Activated naive CD8-positive, alpha-beta T cell treated with anti-CD3 and anti-CD28 coated beads for 36 hours (primary cell): ENCODE results near the gene GNB2. TPM values are rescaled to one million over a fixed set of nuclear protein-coding genes. Genes with fewer than 3 reads are reported as not detected.
"Not testable (repeated sequence)": the region's sequence is repeated elsewhere in the genome, so short reads cannot be mapped to it uniquely, and the experiment has no call there.

Experiments
- DNase-seq: peaks from one replicate; pipeline ENCODE4 v3.0.0; 2021
- H3K27ac Mint-ChIP-seq: one replicate; pipeline ENCODE4 v1.8.0; 2022; ENCODE audit warnings: mild to moderate bottlenecking, moderate library complexity, mixed read lengths
- H3K27me3 Mint-ChIP-seq: one replicate; pipeline ENCODE4 v1.8.0; 2022; ENCODE audit warnings: mild to moderate bottlenecking, mixed read lengths
- H3K36me3 Mint-ChIP-seq: one replicate; pipeline ENCODE4 v1.8.0; 2021; ENCODE audit warnings: mild to moderate bottlenecking, mixed read lengths
- H3K4me1 Mint-ChIP-seq: one replicate; pipeline ENCODE4 v1.8.0; 2021; ENCODE audit warnings: mixed read lengths
- H3K4me3 Mint-ChIP-seq: one replicate; pipeline ENCODE4 v1.8.0; 2022; ENCODE audit warnings: mild to moderate bottlenecking, moderate library complexity, mixed read lengths
- H3K9me3 Mint-ChIP-seq: one replicate; pipeline ENCODE4 v1.8.0; 2022; ENCODE audit warnings: mixed read lengths
- total RNA-seq, 2 experiments: library from RNA; stranded (reverse); gene quantifications; one replicate each; pipeline ENCODE4 v1.2.3, GENCODE V29; 2021

Gene GNB2
- total RNA-seq, 2 experiments from 2014 or later, result 200 to 202 TPM

DNA sequence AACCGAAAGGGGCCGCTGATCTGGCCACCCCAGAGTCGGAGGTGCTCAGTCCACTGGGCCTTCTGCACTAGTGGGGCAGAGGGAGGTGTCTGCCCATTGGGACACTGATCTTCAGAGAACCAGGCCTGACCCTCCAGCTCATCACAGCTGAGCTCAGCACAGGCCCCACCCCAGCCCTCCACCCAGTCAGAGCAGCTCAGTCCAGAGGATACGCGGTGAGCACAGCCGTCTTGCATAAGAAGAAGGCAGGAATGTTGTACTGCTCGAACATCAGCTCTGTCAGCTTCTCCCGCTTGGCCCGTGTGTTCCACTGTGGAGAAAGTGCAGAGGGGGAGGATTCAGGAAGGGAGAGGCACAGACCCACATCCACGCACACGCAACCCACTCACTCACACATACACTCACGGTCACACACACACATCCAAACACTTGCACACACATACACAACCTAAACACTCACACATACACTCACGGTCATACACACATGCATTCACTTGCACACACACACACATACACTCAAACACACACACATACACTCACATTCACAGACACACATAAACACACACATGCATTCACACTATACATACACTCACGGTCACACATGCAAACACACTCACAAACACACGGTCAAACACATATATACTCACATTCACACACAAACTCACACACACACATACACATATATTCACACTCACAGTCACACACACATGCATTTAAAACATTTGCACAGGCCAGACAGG is 23.5 kb upstream of the GNB2 start:
- Mint-ChIP-seq H3K4me1 (no peaks in the 10 kb centered on the region), H3K27ac (no peak overlapping the region), H3K36me3 (no peaks in the 10 kb centered on the region), H3K27me3 (peaks cover 36% of the 10 kb centered on the region), H3K4me3 (no peak overlapping the region), H3K9me3 (no peaks in the 10 kb centered on the region)
- no peak for DNase-seq

- Mint-ChIP-seq H3K27ac (no peak overlapping the region), H3K4me3 (no peak overlapping the region), H3K27me3 (peaks cover 63% of the 10 kb centered on the region), H3K4me1 (no peaks in the 10 kb centered on the region), H3K9me3 (no peaks in the 10 kb centered on the region), H3K36me3 (no peaks in the 10 kb centered on the region)
- DNase-seq, result no peak
These were observed 18.4 kb upstream of the GNB2 start for GRCh38 chr7:100654908-100655831.

- H3K4me3 Mint-ChIP-seq, result no peak within 1 kb of the TSS
- DNase-seq, result peak; percentile 74
- H3K36me3 Mint-ChIP-seq, result no peaks in the 10 kb centered on the region
- H3K27me3 Mint-ChIP-seq, result peaks cover 63% of the 10 kb centered on the region
- H3K9me3 Mint-ChIP-seq, result no peaks in the 10 kb centered on the region
- no peaks in the 10 kb centered on the region for H3K4me1 Mint-ChIP-seq
- no peak within 1 kb of the TSS for H3K27ac Mint-ChIP-seq
These were observed 17.4 kb upstream of the GNB2 start, which contains the start of gene ACTL6B for GRCh38 chr7:100655908-100656674. Gene ACTL6B (minus strand): TSS chr7:100656448. CDS start chr7:100656354, 94 bp downstream.

GRCh38 chr7:100662194-100662776 is 11.3 kb upstream of the GNB2 start:
- not testable (repeated sequence) for H3K4me3 Mint-ChIP-seq, H3K27ac Mint-ChIP-seq, H3K36me3 Mint-ChIP-seq, H3K4me1 Mint-ChIP-seq, DNase-seq, H3K9me3 Mint-ChIP-seq
- peaks cover 18% of the 10 kb centered on the region for H3K27me3 Mint-ChIP-seq

- Mint-ChIP-seq H3K4me3 (no peak overlapping the region), H3K27me3 (no peaks in the 10 kb centered on the region), H3K27ac (no peak overlapping the region), H3K36me3 (no peaks in the 10 kb centered on the region), H3K4me1 (no peaks in the 10 kb centered on the region), H3K9me3 (no peaks in the 10 kb centered on the region)
- DNase-seq, result no peak
These were observed 8.3 kb upstream of the GNB2 start for GRCh38 chr7:100665168-100665726.

- H3K27me3 Mint-ChIP-seq, result no peaks in the 10 kb centered on the region
- H3K4me1 Mint-ChIP-seq, result no peaks in the 10 kb centered on the region
- H3K4me3 Mint-ChIP-seq, result no peak overlapping the region
- H3K9me3 Mint-ChIP-seq, result no peaks in the 10 kb centered on the region
- no peaks in the 10 kb centered on the region for H3K36me3 Mint-ChIP-seq
- no peak for DNase-seq
- H3K27ac Mint-ChIP-seq, result no peak overlapping the region
These were observed 6.0 kb upstream of the GNB2 start for GRCh38 chr7:100667331-100668068.

- no peak overlapping the region for H3K4me3 Mint-ChIP-seq
- DNase-seq, result no peak
- no peaks in the 10 kb centered on the region for H3K4me1 Mint-ChIP-seq
- no peaks in the 10 kb centered on the region for H3K9me3 Mint-ChIP-seq
- no peak overlapping the region for H3K27ac Mint-ChIP-seq
- H3K27me3 Mint-ChIP-seq, result no peaks in the 10 kb centered on the region
- no peaks in the 10 kb centered on the region for H3K36me3 Mint-ChIP-seq
These were observed 5.5 kb upstream of the GNB2 start for GRCh38 chr7:100668069-100668449.

- not testable (repeated sequence) for H3K27me3 Mint-ChIP-seq, H3K27ac Mint-ChIP-seq, H3K4me1 Mint-ChIP-seq, DNase-seq, H3K9me3 Mint-ChIP-seq, H3K36me3 Mint-ChIP-seq, H3K4me3 Mint-ChIP-seq
These were observed 4.4 kb upstream of the GNB2 start for GRCh38 chr7:100669106-100669505.

- Mint-ChIP-seq H3K4me3 (no peak overlapping the region), H3K36me3 (no peaks in the 10 kb centered on the region), H3K27ac (no peak overlapping the region), H3K4me1 (no peaks in the 10 kb centered on the region), H3K9me3 (no peaks in the 10 kb centered on the region), H3K27me3 (no peaks in the 10 kb centered on the region)
- no peak for DNase-seq
These were observed 3.5 kb upstream of the GNB2 start for GRCh38 chr7:100670074-100670473.

DNA sequence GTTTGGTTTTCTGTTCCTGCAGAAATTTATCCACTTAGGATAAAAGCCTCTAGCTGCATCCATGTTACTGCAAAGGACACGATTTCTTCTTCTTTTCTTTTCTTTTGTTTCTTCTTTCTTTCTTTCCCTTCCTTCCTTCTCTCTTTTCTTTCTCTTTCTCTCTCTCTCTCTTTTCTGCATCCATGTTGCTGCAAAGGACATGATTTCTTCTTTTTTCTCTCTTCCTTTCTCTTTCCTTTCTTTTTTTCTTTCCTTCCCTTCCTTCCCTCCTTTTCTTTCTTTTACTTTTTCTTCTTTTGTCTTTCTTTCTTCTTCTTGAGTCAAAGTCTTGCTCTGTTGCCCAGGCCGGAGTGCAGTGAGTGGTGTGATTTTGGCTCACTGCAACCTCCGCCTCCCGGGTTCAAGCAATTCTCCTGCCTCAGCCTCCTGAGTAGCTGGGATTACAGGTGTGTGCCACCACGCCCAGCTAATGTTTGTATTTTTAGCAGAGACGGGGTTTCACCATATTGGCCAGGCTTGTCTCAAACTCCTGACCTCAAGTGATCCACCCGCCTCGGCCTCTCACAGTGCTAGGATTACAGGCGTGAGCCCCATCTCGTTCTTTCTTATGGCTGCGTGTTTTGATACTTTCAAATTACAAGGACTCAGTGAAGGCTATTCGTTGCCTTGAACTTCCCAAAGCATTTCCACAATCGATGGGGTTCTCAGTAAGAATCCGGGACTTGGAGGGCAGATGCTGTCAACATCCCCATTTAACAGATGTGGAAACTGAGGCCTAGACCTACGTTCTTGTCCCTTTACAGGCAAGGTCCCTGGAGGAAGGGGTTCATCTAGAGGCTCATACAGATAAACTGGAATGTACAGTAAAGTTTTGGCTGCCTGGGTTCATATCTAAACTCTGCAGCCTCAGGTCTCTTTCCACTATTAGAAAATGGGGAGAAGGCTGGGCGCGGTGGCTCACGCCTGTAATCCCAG is 1.9 kb upstream of the GNB2 start:
- Mint-ChIP-seq H3K27me3 (no peaks in the 10 kb centered on the region), H3K27ac (no peak overlapping the region), H3K4me1 (peaks cover 4% of the 10 kb centered on the region), H3K36me3 (peaks cover 6% of the 10 kb centered on the region), H3K4me3 (no peak overlapping the region), H3K9me3 (no peaks in the 10 kb centered on the region)
- DNase-seq, result no peak

DNA sequence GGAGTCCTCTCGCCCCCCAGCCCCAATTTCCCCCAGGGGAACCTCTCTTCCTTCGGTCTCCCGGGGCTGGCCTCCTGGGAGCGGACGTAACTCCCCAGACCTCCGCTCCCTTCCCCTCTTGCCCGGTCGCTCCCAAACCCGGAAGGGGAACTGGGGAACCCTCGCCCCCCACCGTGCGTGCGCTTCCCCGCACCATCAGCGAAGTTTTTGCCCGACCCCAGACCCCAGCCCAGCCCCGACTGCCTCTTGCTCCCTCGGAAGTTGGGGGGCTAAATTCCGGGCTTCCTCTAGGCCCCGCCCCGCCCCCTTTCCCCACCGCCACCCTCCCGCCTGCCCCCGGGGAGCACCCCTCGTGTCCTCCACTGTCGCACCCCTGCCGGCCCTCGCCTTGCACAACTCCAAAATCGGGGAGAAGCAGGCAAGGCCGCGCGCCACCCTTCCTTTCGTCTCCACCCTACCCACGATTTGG is 436 bp downstream of the GNB2 start:
- no peaks in the 10 kb centered on the region for H3K27me3 Mint-ChIP-seq
- H3K9me3 Mint-ChIP-seq, result no peaks in the 10 kb centered on the region
- peak overlapping the region; percentile 97 for H3K4me3 Mint-ChIP-seq
- no peak for DNase-seq
- peaks cover 16% of the 10 kb centered on the region for H3K36me3 Mint-ChIP-seq
- H3K27ac Mint-ChIP-seq, result peak overlapping the region; percentile 92
- H3K4me1 Mint-ChIP-seq, result peaks cover 14% of the 10 kb centered on the region

DNA sequence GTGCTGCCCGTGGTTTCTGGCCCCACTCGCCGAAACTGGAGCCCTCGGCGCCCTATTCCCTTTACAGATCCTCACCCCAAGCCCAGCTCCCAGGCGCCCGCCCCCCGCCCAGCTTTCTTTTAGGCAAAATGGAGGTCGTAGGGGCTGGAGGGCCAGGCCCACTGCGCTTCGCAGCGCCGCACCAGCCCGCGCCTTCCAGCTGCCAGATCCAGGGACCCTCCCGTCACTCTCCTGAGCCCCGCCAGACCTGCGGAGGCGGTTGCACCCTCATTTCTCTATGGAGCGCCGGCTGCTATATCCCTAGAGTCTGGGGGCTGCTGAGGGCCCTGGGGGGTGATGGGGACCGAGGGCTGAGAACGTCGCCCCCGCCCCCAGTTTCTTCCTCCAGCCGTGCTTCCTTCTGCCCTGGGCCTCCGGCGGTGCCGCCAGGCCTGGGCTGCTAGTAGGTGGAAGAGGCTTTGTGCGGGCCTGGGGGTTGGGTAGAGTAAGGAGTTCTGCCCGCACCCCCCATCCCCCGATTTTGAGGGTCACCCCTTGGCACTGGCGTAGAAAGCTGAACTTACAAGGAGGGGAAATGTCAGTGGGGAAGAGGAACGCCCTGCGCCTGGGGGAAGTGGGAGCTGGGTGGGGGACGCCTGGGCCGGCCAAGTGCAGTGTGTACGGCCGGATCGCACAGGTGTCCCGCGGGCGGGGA is 1.0 kb downstream of the GNB2 start:
- Mint-ChIP-seq H3K27me3 (no peaks in the 10 kb centered on the region), H3K4me3 (peak overlapping the region; percentile 97), H3K4me1 (peaks cover 15% of the 10 kb centered on the region), H3K27ac (peak overlapping the region; percentile 92), H3K9me3 (no peaks in the 10 kb centered on the region), H3K36me3 (peaks cover 18% of the 10 kb centered on the region)
- DNase-seq, result no peak
